Mammary epithelial cell (primary cell): ENCODE results near the gene CSMD2.

Experiments used
- EZH2 ChIP-seq: IDR thresholded peaks from 2 replicates; pipeline ENCODE4 v1.6.1; 2012; ENCODE audit warnings: low read length, inconsistent platforms, borderline replicate concordance
- TF ChIP-seq, protein P1 (sequence below), 2 donors: IDR thresholded peaks in 1 of 2; conservative IDR thresholded peaks in 1 of 2; 2 replicates each; pipeline ENCODE4 v1.5.1; 2011 to 2012; ENCODE audit warnings: inconsistent platforms in 2 of 2, low read length in 2 of 2, mild to moderate bottlenecking in 2 of 2, control low read depth in 1 of 2, low read depth in 1 of 2; ENCODE audit not compliant: insufficient read depth in 1 of 2; ENCODE audit errors: extremely low read depth in 1 of 2

DNA sequence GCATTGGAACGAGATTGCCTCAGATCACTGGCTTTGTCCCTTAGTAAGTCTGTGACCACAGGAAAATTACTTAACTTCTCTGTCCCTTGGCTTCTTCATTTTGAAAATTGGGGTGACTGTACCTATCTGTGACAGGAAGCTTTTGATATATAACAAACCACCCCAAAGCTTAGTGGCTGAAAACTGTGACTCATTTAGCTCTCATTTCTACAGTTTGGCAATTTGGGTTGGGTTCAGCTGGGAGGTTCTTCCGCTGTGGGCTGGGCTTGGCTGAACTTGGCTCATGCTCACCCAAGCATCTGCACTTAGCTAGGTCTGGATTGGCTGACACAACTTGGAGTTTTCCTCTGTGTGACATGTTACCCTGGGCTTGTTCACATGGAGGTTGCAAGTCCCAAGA is 25.7 kb upstream of the CSMD2 start:
- TF ChIP-seq, protein P1, sequence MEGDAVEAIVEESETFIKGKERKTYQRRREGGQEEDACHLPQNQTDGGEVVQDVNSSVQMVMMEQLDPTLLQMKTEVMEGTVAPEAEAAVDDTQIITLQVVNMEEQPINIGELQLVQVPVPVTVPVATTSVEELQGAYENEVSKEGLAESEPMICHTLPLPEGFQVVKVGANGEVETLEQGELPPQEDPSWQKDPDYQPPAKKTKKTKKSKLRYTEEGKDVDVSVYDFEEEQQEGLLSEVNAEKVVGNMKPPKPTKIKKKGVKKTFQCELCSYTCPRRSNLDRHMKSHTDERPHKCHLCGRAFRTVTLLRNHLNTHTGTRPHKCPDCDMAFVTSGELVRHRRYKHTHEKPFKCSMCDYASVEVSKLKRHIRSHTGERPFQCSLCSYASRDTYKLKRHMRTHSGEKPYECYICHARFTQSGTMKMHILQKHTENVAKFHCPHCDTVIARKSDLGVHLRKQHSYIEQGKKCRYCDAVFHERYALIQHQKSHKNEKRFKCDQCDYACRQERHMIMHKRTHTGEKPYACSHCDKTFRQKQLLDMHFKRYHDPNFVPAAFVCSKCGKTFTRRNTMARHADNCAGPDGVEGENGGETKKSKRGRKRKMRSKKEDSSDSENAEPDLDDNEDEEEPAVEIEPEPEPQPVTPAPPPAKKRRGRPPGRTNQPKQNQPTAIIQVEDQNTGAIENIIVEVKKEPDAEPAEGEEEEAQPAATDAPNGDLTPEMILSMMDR (conservative IDR thresholded peaks at IDR 0.05 in 1 of 2, IDR thresholded peaks at IDR 0.05 in 1 of 2; ENCODE audit: extremely low read depth in 1 of 2, insufficient read depth in 1 of 2, low read depth in 1 of 2, low read length in 2 of 2) = no peak
- TF ChIP-seq EZH2 = no peak
